Measurements from ENCODE around the gene KRT3.

The KRT3 gene

GRCh38 chr12:52795694-52796428, at the start of gene KRT3:
Gene KRT3 (minus strand): TSS chr12:52796117. CDS start chr12:52796042, 75 bp downstream.
- H3K4me3 ChIP-seq (ENCODE audit: low read depth, low read length) = no peak within 1 kb of the TSS

GRCh38 chr12:52844386-52844785, 48.5 kb upstream of the KRT3 start:
- H3K4me3 ChIP-seq (ENCODE audit: low read depth, low read length) = no peak overlapping the region

- no peak overlapping the region for H3K4me3 ChIP-seq (ENCODE audit: low read depth, low read length)
These were observed 43.7 kb upstream of the KRT3 start for GRCh38 chr12:52839436-52840105.

GRCh38 chr12:52838609-52839435, 42.9 kb upstream of the KRT3 start:
- no peak overlapping the region for H3K4me3 ChIP-seq (ENCODE audit: low read depth, low read length)

- H3K4me3 ChIP-seq (ENCODE audit: low read depth, low read length) = no peak overlapping the region
These were observed 42.1 kb upstream of the KRT3 start for GRCh38 chr12:52837781-52838608.

- H3K4me3 ChIP-seq (ENCODE audit: low read depth, low read length) = no peak overlapping the region
These were observed 41.5 kb upstream of the KRT3 start for GRCh38 chr12:52837413-52837741.

GRCh38 chr12:52836491-52837412, 40.8 kb upstream of the KRT3 start:
- no peak overlapping the region for H3K4me3 ChIP-seq (ENCODE audit: low read depth, low read length)

GRCh38 chr12:52836042-52836466, 40.1 kb upstream of the KRT3 start:
- H3K4me3 ChIP-seq (ENCODE audit: low read depth, low read length) = no peak overlapping the region

GRCh38 chr12:52835271-52836041, 39.5 kb upstream of the KRT3 start:
- no peak overlapping the region for H3K4me3 ChIP-seq (ENCODE audit: low read depth, low read length)

- no peak overlapping the region for H3K4me3 ChIP-seq (ENCODE audit: low read depth, low read length)
These were observed 38.7 kb upstream of the KRT3 start for GRCh38 chr12:52834727-52835001.

GRCh38 chr12:52833922-52834726, 38.2 kb upstream of the KRT3 start, which contains the start of gene KRT79:
Gene KRT79 (minus strand): TSS chr12:52834311. CDS start chr12:52834260, 51 bp downstream.
- H3K4me3 ChIP-seq (ENCODE audit: low read depth, low read length) = no peak within 1 kb of the TSS

GRCh38 chr12:52832985-52833905, 37.3 kb upstream of the KRT3 start:
- H3K4me3 ChIP-seq (ENCODE audit: low read depth, low read length) = no peak overlapping the region

GRCh38 chr12:52832451-52832850, 36.5 kb upstream of the KRT3 start:
- H3K4me3 ChIP-seq (ENCODE audit: low read depth, low read length) = no peak overlapping the region

GRCh38 chr12:52831251-52831650, 35.3 kb upstream of the KRT3 start:
- no peak overlapping the region for H3K4me3 ChIP-seq (ENCODE audit: low read depth, low read length)

- H3K4me3 ChIP-seq (ENCODE audit: low read depth, low read length) = no peak overlapping the region
These were observed 34.3 kb upstream of the KRT3 start for GRCh38 chr12:52829986-52830770.

- H3K4me3 ChIP-seq (ENCODE audit: low read depth, low read length) = no peak overlapping the region
These were observed 32.7 kb upstream of the KRT3 start for GRCh38 chr12:52828591-52829021.

Data from iPS-11a (cell line).